Middle frontal gyrus (tissue), 1 donor: ENCODE results near the gene C1QTNF6.

Source experiments
- DNase-seq: peaks from one replicate; pipeline ENCODE4 v3.0.0-alpha.2; 2015; ENCODE audit warnings: low spot score; ENCODE audit errors: extremely low spot score

Gene C1QTNF6

GRCh38 chr22:37192204-37192603, 4.2 kb upstream of the C1QTNF6 start:
- DNase-seq, result no peak

DNA sequence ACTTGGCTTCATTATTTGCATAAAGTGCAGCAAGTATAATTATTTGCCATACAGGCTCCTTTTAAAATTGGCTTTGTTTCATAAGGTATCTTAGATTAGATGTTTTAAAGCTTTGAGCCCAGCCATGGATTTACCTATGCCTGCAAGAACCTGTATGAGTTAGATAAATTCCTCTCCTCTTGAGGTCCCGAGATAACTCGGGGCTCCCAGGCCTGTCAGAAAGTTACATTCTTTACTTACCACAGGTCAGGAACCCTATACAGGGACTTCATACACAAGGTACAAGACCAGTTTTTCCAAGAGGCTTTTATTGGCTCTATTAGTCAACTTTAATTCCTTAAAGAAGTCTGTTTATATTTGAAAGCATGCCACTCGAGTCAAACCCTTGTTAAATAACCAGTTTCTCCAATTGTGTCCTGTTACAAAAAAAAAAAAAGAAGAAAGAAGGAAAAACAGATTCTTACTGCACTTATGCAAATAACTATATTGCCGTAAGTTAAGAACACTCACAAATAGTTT, 2.3 kb upstream of the C1QTNF6 start:
- no peak for DNase-seq

GRCh38 chr22:37188901-37189466, 937 bp upstream of the C1QTNF6 start:
- DNase-seq, result no peak

GRCh38 chr22:37187552-37187890, 526 bp downstream of the C1QTNF6 start:
- no peak for DNase-seq

GRCh38 chr22:37186997-37187522, 987 bp downstream of the C1QTNF6 start:
- DNase-seq, result no peak

GRCh38 chr22:37186228-37186996, 1.6 kb downstream of the C1QTNF6 start:
- no peak for DNase-seq

DNA sequence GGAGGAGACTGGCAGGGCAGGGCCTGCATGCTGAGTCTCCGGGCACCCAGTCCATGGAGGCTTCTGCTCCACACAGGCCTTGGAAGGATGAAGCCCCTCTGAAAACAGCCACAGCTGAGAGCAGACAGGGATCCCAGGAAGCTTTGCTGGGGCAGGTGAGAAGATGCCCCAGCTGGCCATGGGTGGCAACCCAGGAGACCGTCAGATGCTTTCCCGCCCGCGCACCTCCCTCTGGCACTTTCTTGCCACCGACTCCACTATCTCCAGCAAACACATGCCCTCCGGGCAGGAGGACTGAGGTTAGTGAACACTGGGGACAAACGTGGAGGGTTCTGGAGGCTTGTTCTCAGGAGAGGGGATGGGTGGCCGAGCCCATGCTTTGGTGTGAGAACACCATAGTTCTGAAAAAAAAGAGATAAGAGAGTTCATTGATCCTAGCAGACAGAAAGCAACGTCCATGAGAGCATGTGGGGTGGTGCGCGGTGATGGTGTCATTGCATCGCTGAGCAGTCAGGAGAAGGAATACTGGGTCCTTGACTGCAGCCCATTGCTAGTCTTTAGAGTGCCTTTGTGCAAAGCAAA, 2.3 kb downstream of the C1QTNF6 start:
- DNase-seq, result no peak

DNA sequence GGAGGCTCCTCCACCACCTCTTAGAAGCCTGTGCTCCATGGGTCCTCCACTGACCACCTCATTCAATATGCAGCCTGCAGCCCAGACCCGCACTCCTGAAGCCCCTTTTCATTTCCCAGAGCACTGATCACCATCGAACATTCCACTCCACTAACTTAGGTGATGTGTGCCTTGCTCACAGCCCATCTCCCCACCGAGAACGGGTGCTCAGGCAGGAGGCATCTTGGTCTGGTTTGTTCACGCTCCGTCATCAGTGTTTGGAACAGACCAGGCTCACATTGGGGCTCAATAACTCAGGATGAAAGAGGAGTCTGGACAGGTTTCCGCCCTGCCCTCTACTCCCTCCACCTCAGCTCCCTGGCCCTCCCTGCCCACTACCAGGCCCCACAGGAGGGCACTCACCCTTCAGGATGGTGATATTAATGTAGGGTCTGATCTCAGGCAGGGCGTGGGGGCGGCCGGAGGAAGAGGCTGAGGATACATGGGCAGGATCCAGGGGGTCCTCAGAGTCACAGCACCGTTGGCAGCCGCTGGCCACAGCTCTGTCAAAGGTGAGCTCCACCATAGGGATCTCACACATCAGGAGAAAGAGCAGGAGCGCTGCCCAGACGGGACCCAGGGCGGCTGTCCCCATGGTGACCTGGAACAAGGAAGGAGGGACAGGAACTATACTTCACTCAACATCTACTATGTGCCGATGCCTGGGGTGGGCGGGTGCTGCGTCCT, 3.1 kb downstream of the C1QTNF6 start:
- DNase-seq, result no peak

DNA sequence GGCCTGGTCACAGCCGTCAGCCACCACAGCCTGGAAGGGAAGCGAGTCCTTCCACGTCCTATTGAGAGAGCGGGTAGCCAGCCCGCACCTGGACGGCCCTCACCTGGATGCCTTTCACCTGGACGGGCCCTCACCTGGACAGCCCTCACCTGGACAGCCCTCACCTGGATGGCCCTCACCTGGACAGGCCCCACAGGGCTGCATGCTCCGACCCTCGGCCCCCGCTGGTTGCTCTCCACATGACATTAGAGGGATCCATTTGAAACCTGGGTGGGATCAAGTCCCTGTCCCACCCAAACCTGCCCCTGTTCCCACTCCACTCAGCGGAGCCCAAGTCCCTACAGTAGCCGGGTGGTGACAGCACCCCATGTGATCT, 3.7 kb downstream of the C1QTNF6 start:
- no peak for DNase-seq

DNA sequence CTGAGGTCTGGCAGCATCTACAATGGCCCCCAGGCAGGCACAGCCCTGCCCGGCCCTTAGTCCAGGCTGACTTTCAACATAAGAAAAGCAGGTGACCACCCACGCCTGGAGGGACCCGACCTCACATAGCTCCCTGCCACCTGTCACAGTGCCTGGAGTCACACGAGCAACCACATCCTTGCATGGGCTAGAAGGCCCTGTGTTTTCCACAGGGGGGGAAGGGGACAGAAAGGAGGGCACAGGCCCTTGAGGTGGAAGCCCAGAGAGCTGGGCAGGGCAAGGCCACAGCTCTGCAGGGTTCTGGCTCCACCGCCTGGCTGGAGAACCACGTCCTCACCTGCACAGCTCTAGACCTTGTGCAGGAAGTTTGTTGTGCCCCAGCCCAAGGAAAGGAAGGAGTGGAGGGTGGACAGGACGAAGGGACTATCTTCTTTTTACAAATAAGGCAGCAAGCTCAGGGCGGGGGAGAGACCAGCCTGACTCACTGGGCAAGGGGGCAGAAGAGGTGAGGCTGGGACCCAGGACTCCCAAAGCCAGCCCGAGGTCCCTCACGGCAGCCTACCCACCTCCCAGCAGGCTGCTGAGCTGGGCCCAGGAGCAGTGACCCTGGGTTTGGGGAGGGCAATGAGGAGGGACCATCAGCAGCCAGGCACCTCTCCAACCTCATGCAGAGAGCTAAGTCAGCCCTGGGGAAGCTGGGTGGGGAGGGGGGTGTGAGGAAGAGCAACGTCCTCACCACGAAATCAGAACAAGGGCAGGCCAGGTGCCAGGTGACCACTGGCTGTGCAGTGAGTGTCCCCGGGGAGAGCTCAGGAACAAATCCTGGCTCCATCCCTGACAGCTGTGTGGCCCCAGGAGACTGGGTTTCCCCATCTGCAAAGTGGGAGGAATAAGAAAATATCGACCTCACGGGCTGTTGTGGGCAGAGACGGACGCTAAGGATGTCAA, 4.3 kb downstream of the C1QTNF6 start:
- no peak for DNase-seq

DNA sequence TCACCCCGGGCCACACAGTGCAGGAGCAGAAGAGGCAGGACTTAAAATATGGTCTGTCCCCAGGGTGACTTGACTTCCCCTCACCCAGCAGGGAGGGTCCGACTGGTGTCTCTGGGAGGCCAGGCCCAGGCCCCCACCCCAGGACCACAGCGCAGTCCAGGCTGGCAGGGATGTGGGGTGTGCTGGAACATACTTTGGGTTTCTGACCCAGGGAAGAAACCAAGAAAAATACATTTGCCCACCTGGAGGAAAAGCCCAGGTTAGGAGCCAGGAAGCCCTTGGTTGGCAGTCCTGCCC, 5.2 kb downstream of the C1QTNF6 start:
- no peak for DNase-seq

GRCh38 chr22:37182101-37182948, 5.7 kb downstream of the C1QTNF6 start:
- DNase-seq, result no peak

- no peak for DNase-seq
Measured at GRCh38 chr22:37181681-37182080, 6.4 kb downstream of the C1QTNF6 start.

DNA sequence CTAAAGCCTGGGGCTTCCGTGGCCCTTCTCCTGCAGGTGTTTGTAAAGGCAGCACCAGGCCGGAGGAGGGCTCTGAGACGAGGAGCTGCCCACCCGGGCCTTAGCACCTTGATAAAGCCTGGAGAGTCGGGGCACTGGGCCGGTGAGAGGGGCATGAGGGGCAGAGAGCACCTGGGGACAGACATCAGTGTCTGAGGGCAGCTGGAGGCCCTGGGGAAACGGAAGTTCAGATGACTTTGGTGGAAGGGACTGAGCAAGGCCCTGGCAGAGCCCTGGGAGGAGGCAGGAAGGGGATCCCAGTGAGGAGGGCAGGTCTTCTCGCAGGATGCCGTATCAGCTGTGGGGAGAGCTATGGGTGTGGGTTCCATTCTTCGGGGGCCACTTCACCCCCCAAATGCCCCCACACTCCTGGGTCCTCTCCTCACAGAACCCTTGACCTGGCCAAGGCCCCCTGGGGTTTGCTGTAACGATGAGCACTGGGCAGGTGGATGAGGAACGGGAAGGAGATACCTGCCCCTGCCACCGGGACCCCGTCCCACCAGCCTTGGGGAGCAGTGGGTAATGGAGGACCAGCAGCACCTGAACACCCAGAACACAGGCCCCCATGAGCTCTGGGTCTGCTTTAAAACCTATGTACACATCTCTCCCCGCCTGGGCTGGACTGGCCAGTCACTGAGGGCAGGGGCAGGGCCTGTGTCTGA, 7.4 kb downstream of the C1QTNF6 start:
- no peak for DNase-seq

- no peak for DNase-seq
Measured at GRCh38 chr22:37179622-37180420, 8.2 kb downstream of the C1QTNF6 start.

DNA sequence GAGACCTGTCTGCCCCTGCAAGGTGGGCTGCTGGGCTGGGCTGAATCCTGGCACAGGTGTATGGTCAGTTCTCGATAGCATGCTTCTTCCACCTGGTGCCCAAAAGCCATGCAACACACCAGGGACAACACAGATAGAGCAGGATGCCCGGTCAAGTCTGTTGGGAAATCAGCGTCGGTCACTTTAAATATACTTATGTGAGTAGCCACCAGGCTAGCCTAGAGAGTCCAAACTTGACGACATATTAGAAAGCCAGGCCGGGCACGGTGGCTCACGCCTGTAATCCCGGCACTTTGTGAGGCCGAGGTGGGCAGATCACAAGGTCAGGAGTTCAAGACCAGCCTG, 8.9 kb downstream of the C1QTNF6 start:
- DNase-seq, result no peak

- DNase-seq, result no peak
Measured at GRCh38 chr22:37178350-37179125, 9.5 kb downstream of the C1QTNF6 start.

- DNase-seq, result no peak
Measured at GRCh38 chr22:37177755-37178154, 10.3 kb downstream of the C1QTNF6 start.
